T-helper 1 cell treated with Interleukin-12 subunit alpha and Interleukin-12 subunit beta and Interleukin-4 antibody, amounts not matched to agents 30 μg/mL and 1 μg/mL, for 36 hours (primary cell): ENCODE measurements around the gene HGS.

Source experiments
- H3K27ac Mint-ChIP-seq: one replicate; pipeline ENCODE4 v1.8.0; 2021; ENCODE audit warnings: mild to moderate bottlenecking, mixed read lengths
- H3K27me3 Mint-ChIP-seq: one replicate; pipeline ENCODE4 v1.8.0; 2021; ENCODE audit warnings: low read depth, mixed read lengths
- H3K36me3 Mint-ChIP-seq: one replicate; pipeline ENCODE4 v1.8.0; 2021; ENCODE audit warnings: low read depth, mixed read lengths
- H3K4me1 Mint-ChIP-seq: one replicate; pipeline ENCODE4 v1.8.0; 2021; ENCODE audit warnings: low read depth, mixed read lengths
- H3K4me3 Mint-ChIP-seq: one replicate; pipeline ENCODE4 v1.8.0; 2021; ENCODE audit warnings: mild to moderate bottlenecking, moderate library complexity, mixed read lengths
- H3K9me3 Mint-ChIP-seq: one replicate; pipeline ENCODE4 v1.8.0; 2021; ENCODE audit warnings: mixed read lengths

HGS gene

GRCh38 chr17:81741594-81742452 lies 58.0 kb downstream of the HGS start:
- H3K4me3 Mint-ChIP-seq = no peak overlapping the region
- H3K4me1 Mint-ChIP-seq = no peaks in the 10 kb centered on the region
- peaks cover 11% of the 10 kb centered on the region for H3K27me3 Mint-ChIP-seq
- H3K36me3 Mint-ChIP-seq = peaks cover 1% of the 10 kb centered on the region
- no peaks in the 10 kb centered on the region for H3K9me3 Mint-ChIP-seq
- no peak overlapping the region for H3K27ac Mint-ChIP-seq
